Common myeloid progenitor, CD34-positive (primary cell): ENCODE data around the gene TP53I13.
A peak's percentile ranks its signal among the peaks of the same experiment; 100 is the strongest.

Experiments
- CTCF ChIA-PET: fragments of 350-600 bp; sonication (Branson Sonifier 250); formaldehyde crosslinking; loops from one replicate; lab custom pipeline; 2021; ENCODE audit warnings: antibody characterized with exemption; lab: Charles Lee
- POLR2A ChIA-PET: fragments of 350-600 bp; sonication (Branson Sonifier 250); formaldehyde crosslinking; loops from one replicate; lab custom pipeline; 2021; ENCODE audit warnings: antibody characterized with exemption; lab: Charles Lee
- DNase-seq, 3 donors: peaks; one replicate each; pipeline versions ENCODE4 v3.0.0 to v3.0.0-alpha.2; 2013
- H3K27ac ChIP-seq, 2 experiments: 1 replicate in 1 of 2; 2 replicates in 1 of 2; pipeline ENCODE4 v1.7.0; 2013; ENCODE audit warnings: inconsistent platforms in 2 of 2, low read length in 2 of 2, mild to moderate bottlenecking in 2 of 2, low read depth in 1 of 2, moderate library complexity in 1 of 2; ENCODE audit not compliant: severe bottlenecking in 2 of 2, insufficient read depth in 1 of 2, poor library complexity in 1 of 2
- H3K27me3 ChIP-seq, 5 experiments: replicated peaks in 2 of 5; 1 replicate in 3 of 5; 2 replicates in 2 of 5; pipeline versions ENCODE4 v1.6.1 to v1.7.0; 2013; ENCODE audit warnings: low read length in 4 of 5, mild to moderate bottlenecking in 2 of 5, moderate library complexity in 2 of 5, inconsistent platforms in 1 of 5; ENCODE audit not compliant: insufficient read depth in 5 of 5, control insufficient read depth in 4 of 5
- H3K36me3 ChIP-seq, 4 experiments: 1 replicate in 2 of 4; 2 replicates in 2 of 4; pipeline versions ENCODE4 v1.6.1 to v1.7.0; 2013; ENCODE audit warnings: low read length in 3 of 4, control low read depth in 1 of 4, mild to moderate bottlenecking in 1 of 4; ENCODE audit not compliant: control insufficient read depth in 4 of 4, insufficient read depth in 4 of 4
- H3K4me1 ChIP-seq, 4 experiments: 1 replicate in 3 of 4; 2 replicates in 1 of 4; pipeline versions ENCODE4 v1.6.1 to v1.7.1; 2013; ENCODE audit warnings: low read length in 3 of 4, mild to moderate bottlenecking in 3 of 4, control low read depth in 1 of 4, inconsistent platforms in 1 of 4, moderate library complexity in 1 of 4; ENCODE audit not compliant: control insufficient read depth in 4 of 4, insufficient read depth in 4 of 4; ENCODE audit errors: control extremely low read depth in 1 of 4
- H3K4me3 ChIP-seq, 7 experiments: 1 replicate in 4 of 7; 2 replicates in 3 of 7; pipeline versions ENCODE4 v1.5.1 to v1.7.0; 2013; ENCODE audit warnings: mild to moderate bottlenecking in 7 of 7, low read length in 6 of 7, moderate library complexity in 6 of 7, inconsistent platforms in 2 of 7, low read depth in 2 of 7, control low read depth in 1 of 7; ENCODE audit not compliant: insufficient read depth in 4 of 7, control insufficient read depth in 1 of 7; ENCODE audit errors: extremely low read depth in 1 of 7
- H3K9me3 ChIP-seq, 5 experiments: 1 replicate in 4 of 5; 2 replicates in 1 of 5; pipeline versions ENCODE4 v1.6.1 to v1.7.1; 2013; ENCODE audit warnings: low read length in 4 of 5, mild to moderate bottlenecking in 2 of 5, inconsistent platforms in 1 of 5, low read depth in 1 of 5, moderate library complexity in 1 of 5; ENCODE audit not compliant: control insufficient read depth in 4 of 5, insufficient read depth in 2 of 5; ENCODE audit errors: control extremely low read depth in 1 of 5
- WGBS: methylation state at CpG from one replicate; pipeline ENCODE4 v1.1.5; 2013; ENCODE audit not compliant: insufficient coverage; 5-methylcytosine and 5-hydroxymethylcytosine counted together

TP53I13 gene

GRCh38 chr17:29571883-29572681 is 3.6 kb downstream of the TP53I13 start:
- CTCF ChIA-PET, result interaction anchor here (0.9 to 15.9 kb wide), 11 partner anchors 9 to 202 kb away, joined by 3 to 179 read pairs (median 11); partner anchors contain the start of gene ANKRD13B
- Histone ChIP-seq H3K9me3 (no peaks in the 10 kb centered on the region), H3K27me3 (no peaks in the 10 kb centered on the region), H3K36me3 (peaks cover 0 to 55% (median 38%) of the 10 kb centered on the region in 4 experiments), H3K27ac (no peak overlapping the region), H3K4me3 (no peak overlapping the region), H3K4me1 (peaks cover 0 to 32% (median 26%) of the 10 kb centered on the region in 4 experiments)
- no peak for DNase-seq
- POLR2A ChIA-PET, result no interaction called here
- 84% methylated on average over 23 of the region's 30 CpGs for WGBS

DNA sequence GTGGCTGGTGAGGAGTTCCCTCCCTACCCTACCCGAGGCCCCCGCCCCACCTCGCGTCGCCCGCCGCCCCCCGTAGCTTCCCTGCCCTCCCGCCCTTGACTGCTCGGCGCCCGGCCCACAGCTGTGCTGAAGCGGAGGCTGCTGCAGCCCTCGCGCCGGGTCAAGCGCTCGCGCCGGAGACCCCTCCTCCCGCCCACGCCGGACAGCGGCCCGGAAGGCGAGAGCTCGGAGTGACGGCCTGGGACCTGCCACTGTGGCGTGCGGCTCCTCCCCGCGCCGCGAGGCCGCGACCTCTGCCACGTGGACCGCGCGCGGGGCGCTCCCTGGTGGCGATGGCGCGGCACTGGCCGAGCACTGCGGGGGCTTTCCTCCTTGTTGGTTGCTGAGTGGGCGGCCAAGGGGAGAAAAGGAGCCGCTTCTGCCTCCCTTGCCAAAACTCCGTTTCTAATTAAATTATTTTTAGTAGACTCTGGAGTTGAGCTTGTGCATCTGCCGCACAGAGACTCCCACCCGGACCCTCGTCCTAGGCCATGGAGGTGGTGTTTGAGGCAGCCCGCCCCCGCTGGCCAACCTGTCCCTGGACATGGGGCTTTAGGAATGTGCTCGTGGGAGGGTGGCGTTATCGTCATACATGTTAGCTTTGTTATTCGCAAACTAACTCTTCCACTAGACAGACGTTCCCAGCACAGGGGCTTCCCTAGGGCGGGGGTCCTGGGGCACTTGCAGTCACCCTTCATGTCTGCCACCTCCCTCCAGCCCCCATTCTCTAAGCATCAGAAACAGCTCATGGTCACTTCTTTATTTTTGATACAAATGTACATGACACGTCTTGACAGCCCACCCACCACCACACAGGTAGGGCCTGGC is 4.4 kb downstream of the TP53I13 start:
- Histone ChIP-seq H3K4me1 (peaks cover 0 to 25% (median 19%) of the 10 kb centered on the region in 4 experiments), H3K27me3 (no peaks in the 10 kb centered on the region), H3K27ac (no peak overlapping the region), H3K9me3 (no peaks in the 10 kb centered on the region), H3K36me3 (peaks cover 0 to 64% (median 44%) of the 10 kb centered on the region in 4 experiments), H3K4me3 (peak overlapping the region in 1 of 7 experiments; percentile 2)
- peak in 2 of 3 donors; percentile 73 to 75 for DNase-seq
- 45% methylated on average over 44 of the region's 62 CpGs for WGBS
- CTCF ChIA-PET, result interaction anchor here (1.2 to 15.9 kb wide), 12 partner anchors 8 to 426 kb away, joined by 3 to 179 read pairs (median 10); partner anchors contain the start of gene ANKRD13B
- POLR2A ChIA-PET, result no interaction called here

GRCh38 chr17:29573558-29573869 is 5.0 kb downstream of the TP53I13 start:
- Histone ChIP-seq H3K4me3 (no peak overlapping the region), H3K9me3 (no peaks in the 10 kb centered on the region), H3K4me1 (peaks cover 0 to 22% (median 15%) of the 10 kb centered on the region in 4 experiments), H3K36me3 (peaks cover 0 to 70% (median 50%) of the 10 kb centered on the region in 4 experiments), H3K27me3 (no peaks in the 10 kb centered on the region), H3K27ac (no peak overlapping the region)
- ChIA-PET CTCF (interaction anchor here (1.2 to 15.9 kb wide), 12 partner anchors 8 to 427 kb away, joined by 3 to 179 read pairs (median 10); partner anchors contain the start of gene ANKRD13B), POLR2A (no interaction called here)
- no CpG with 5 or more reads among the region's 6 CpGs for WGBS
- no peak for DNase-seq

DNA sequence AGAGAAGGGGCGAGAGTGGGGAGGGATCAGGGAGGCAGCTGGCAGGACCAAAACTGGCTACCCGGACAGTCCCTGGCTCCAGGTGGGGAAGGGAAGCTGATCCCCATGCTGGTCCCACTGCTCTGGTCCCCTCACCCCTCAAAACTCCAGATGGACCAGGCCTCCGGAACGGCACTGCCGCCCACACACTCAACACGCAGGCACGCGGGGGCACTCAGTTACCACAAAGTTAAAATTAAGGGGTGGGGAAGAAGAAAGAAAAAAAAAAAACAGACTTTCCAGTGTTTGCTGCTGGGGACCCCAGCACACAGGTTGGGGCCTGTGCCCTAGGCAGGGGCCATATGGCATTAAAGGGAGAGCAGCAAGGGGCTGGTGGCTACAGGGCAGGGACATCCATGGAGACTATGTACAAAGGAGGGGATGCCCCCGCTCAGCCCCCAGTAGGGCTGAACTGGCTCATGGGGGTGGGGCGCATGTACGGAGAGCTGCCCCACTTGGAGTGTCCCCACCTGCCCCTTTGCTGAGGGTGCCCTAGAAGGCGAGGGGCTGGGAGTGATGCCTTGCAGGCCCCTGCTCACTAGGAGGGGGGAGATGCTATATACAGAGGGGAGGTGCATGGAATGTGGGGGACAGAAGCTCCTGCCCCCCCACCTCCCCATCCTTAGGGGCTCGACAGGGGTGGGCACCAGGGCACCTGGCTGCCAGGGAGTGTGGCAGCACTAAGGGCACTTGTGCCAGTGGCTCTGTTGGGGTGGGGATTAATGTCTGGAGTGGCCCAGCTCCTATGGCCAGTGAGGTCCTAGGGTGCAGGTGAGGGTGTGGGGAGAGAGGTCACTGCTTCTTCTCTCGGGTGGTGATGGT is 5.6 kb downstream of the TP53I13 start:
- 98% methylated on average over 6 of the region's 14 CpGs for WGBS
- H3K4me3 ChIP-seq, result no peak overlapping the region
- H3K36me3 ChIP-seq, result peaks cover 0 to 75% (median 53%) of the 10 kb centered on the region in 4 experiments
- H3K4me1 ChIP-seq, result peaks cover 0 to 19% (median 10%) of the 10 kb centered on the region in 4 experiments
- ChIA-PET CTCF (interaction anchor here (0.6 to 15.9 kb wide), 13 partner anchors 7 to 427 kb away, joined by 3 to 179 read pairs (median 8); partner anchors contain the start of gene ANKRD13B), POLR2A (interaction anchor here (0.7 kb wide), 1 partner anchor 67 kb away, joined by 3 read pairs; no protein-coding TSS in a partner anchor)
- H3K27ac ChIP-seq, result no peak overlapping the region
- DNase-seq, result no peak
- H3K27me3 ChIP-seq, result no peaks in the 10 kb centered on the region
- no peaks in the 10 kb centered on the region for H3K9me3 ChIP-seq

GRCh38 chr17:29574732-29575510 is 6.4 kb downstream of the TP53I13 start:
- no peak overlapping the region for H3K27ac ChIP-seq
- H3K27me3 ChIP-seq, result no peaks in the 10 kb centered on the region
- H3K4me1 ChIP-seq, result peaks cover 0 to 12% (median 4%) of the 10 kb centered on the region in 4 experiments
- POLR2A ChIA-PET, result interaction anchor here (0.7 kb wide), 1 partner anchor 66 kb away, joined by 3 read pairs; no protein-coding TSS in a partner anchor
- no peak for DNase-seq
- no peaks in the 10 kb centered on the region for H3K9me3 ChIP-seq
- peaks cover 0 to 81% (median 56%) of the 10 kb centered on the region in 4 experiments for H3K36me3 ChIP-seq
- WGBS, result 97% methylated on average over 16 of the region's 17 CpGs
- H3K4me3 ChIP-seq, result no peak overlapping the region
- CTCF ChIA-PET, result interaction anchor here (0.6 to 15.9 kb wide), 7 partner anchors 8 to 51 kb away, joined by 3 to 179 read pairs (median 3); partner anchors contain the start of genes ABHD15 and ANKRD13B
